WTC11 (cell line): Measurements from ENCODE around the gene CCDC134. TPM values are rescaled to one million over a fixed set of nuclear protein-coding genes. Genes with fewer than 3 reads are reported as not detected.

ENCODE experiments used
- CREB1 ChIP-seq: sonication (generic); formaldehyde crosslinking; IDR thresholded peaks from 2 replicates; pipeline ENCODE4 v1.8.0; 2023; ENCODE audit warnings: mild to moderate bottlenecking, missing genetic modification reagents
- EMX1 ChIP-seq: fragments of 250-450 bp; sonication (Bioruptor Pico); IDR thresholded peaks from 2 replicates; pipeline ENCODE4 v1.8.0; 2021; ENCODE audit warnings: mild to moderate bottlenecking
- FOXJ3 ChIP-seq: sonication (generic); formaldehyde crosslinking; IDR thresholded peaks from 2 replicates; pipeline ENCODE4 v1.9.0; 2021; ENCODE audit warnings: missing genetic modification reagents, mild to moderate bottlenecking, borderline replicate concordance
- FOXP1 ChIP-seq: sonication (generic); formaldehyde crosslinking; IDR thresholded peaks from 2 replicates; pipeline ENCODE4 v1.8.0; 2022; ENCODE audit warnings: missing genetic modification reagents, mild to moderate bottlenecking, moderate library complexity, borderline replicate concordance
- GABPB1 ChIP-seq: sonication (generic); formaldehyde crosslinking; IDR thresholded peaks from 2 replicates; pipeline ENCODE4 v1.8.1; 2023; ENCODE audit warnings: mild to moderate bottlenecking, missing genetic modification reagents
- GRHL2 ChIP-seq: fragments of 250-450 bp; sonication (Bioruptor Pico); IDR thresholded peaks from 2 replicates; pipeline ENCODE4 v1.8.0; 2022; ENCODE audit warnings: mild to moderate bottlenecking, moderate library complexity; ENCODE audit not compliant: insufficient replicate concordance, severe bottlenecking
- MLX ChIP-seq: sonication (generic); formaldehyde crosslinking; IDR thresholded peaks from 2 replicates; pipeline ENCODE4 v1.8.1; 2023; ENCODE audit warnings: mild to moderate bottlenecking, missing genetic modification reagents, moderate library complexity
- MXD4 ChIP-seq: fragments of 250-450 bp; sonication (Bioruptor Pico); IDR thresholded peaks from 2 replicates; pipeline ENCODE4 v1.8.0; 2021; ENCODE audit warnings: mild to moderate bottlenecking, moderate library complexity, borderline replicate concordance
- NR2C2 ChIP-seq: sonication (generic); formaldehyde crosslinking; IDR thresholded peaks from 2 replicates; pipeline ENCODE4 v1.8.0; 2022; ENCODE audit warnings: mild to moderate bottlenecking, missing genetic modification reagents
- SMAD3 ChIP-seq: sonication (generic); formaldehyde crosslinking; IDR thresholded peaks from 2 replicates; pipeline ENCODE4 v1.8.0; 2022; ENCODE audit warnings: missing genetic modification reagents, mild to moderate bottlenecking, borderline replicate concordance
- SMAD4 ChIP-seq: sonication (generic); formaldehyde crosslinking; IDR thresholded peaks from 2 replicates; pipeline ENCODE4 v1.8.0; 2022; ENCODE audit warnings: mild to moderate bottlenecking, missing genetic modification reagents
- SOX15 ChIP-seq: fragments of 250-450 bp; sonication (Bioruptor Pico); IDR thresholded peaks from 2 replicates; pipeline ENCODE4 v1.9.0; 2021; ENCODE audit warnings: mild to moderate bottlenecking
- SP1 ChIP-seq: sonication (generic); formaldehyde crosslinking; conservative IDR thresholded peaks from 2 replicates; pipeline ENCODE4 v1.8.1; 2022; ENCODE audit warnings: missing genetic modification reagents
- ZNF219 ChIP-seq: sonication (generic); formaldehyde crosslinking; IDR thresholded peaks from 2 replicates; pipeline ENCODE4 v1.8.0; 2023; ENCODE audit warnings: missing genetic modification reagents, mild to moderate bottlenecking, borderline replicate concordance
- ZNF232 ChIP-seq: sonication (generic); formaldehyde crosslinking; IDR thresholded peaks from 2 replicates; pipeline ENCODE4 v1.8.0; 2022; ENCODE audit warnings: mild to moderate bottlenecking, missing genetic modification reagents
- ZNF423 ChIP-seq: fragments of 250-450 bp; sonication (Bioruptor Pico); IDR thresholded peaks from 2 replicates; pipeline ENCODE4 v2.1.2; 2022; ENCODE audit warnings: mild to moderate bottlenecking, moderate library complexity
- total RNA-seq: library from RNA; stranded (reverse); gene quantifications from 3 replicates; pipeline ENCODE4 v1.2.3, GENCODE V29; 2021
- TF ChIP-seq, protein P1 (sequence below): sonication (generic); formaldehyde crosslinking; IDR thresholded peaks from 2 replicates; pipeline ENCODE4 v1.8.1; 2022; ENCODE audit warnings: mild to moderate bottlenecking, missing genetic modification reagents, moderate library complexity, borderline replicate concordance
- TF ChIP-seq, protein P2 (sequence below): sonication (generic); formaldehyde crosslinking; IDR thresholded peaks from 2 replicates; pipeline ENCODE4 v1.8.0; 2022; ENCODE audit warnings: missing genetic modification reagents
- TF ChIP-seq, protein P3 (sequence below): sonication (generic); formaldehyde crosslinking; IDR thresholded peaks from 2 replicates; pipeline ENCODE4 v1.8.0; 2023; ENCODE audit warnings: missing genetic modification reagents, mild to moderate bottlenecking, borderline replicate concordance

Gene CCDC134
- total RNA-seq, 1 experiment from 2014 or later = 19.0 TPM

DNA sequence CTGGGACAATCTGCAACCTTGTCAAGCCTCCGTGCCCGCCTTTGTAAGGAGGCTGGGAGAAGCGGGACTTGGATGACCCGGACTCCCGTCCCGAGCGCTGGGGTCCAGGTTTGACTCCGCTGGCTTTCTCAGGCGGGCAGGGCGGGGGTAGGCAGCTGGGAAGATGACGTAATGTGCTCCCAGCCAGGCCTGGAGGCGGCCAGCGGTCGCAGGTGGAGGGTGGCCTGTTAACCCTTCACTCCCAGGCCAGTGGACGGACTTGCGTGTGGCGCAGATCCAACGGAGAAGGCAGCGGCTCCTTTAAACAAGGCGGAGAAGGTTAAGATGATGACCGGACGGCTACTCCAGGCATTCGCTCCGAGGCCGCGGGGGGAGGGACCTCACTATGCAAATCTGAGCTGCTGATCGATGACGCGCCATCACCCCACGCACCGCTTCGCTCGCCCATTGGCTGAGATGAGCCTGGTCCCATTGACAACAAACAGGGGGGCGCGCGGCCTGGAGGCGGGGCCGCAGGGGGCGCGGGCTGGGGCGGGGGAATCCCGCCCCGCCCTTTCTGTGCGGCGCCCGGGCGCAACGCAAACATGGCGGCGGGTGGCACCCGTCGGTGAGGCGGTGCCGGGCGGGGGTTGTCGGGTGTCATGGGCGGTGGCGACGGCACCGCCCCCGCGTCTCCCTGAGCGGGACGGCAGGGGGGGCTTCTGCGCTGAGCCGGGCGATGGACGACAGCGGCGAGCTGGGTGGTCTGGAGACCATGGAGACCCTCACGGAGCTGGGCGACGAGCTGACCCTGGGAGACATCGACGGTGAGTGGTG lies 32.3 kb downstream of the CCDC134 start, which contains the start of gene SREBF2 (continued):
- no peak for TF ChIP-seq SOX15 (CRISPR knock-in tag)
- TF ChIP-seq SP1 = peak; percentile 95
- no peak for TF ChIP-seq SMAD3 (CRISPR knock-in tag)
- no peak for TF ChIP-seq FOXJ3 (CRISPR knock-in tag)
- TF ChIP-seq GRHL2 (CRISPR knock-in tag) = no peak
- no peak for TF ChIP-seq SMAD4 (CRISPR knock-in tag)
- TF ChIP-seq ZNF219 = no peak
- no peak for TF ChIP-seq NR2C2
- TF ChIP-seq MLX (CRISPR knock-in tag) = no peak
- TF ChIP-seq, protein P1, sequence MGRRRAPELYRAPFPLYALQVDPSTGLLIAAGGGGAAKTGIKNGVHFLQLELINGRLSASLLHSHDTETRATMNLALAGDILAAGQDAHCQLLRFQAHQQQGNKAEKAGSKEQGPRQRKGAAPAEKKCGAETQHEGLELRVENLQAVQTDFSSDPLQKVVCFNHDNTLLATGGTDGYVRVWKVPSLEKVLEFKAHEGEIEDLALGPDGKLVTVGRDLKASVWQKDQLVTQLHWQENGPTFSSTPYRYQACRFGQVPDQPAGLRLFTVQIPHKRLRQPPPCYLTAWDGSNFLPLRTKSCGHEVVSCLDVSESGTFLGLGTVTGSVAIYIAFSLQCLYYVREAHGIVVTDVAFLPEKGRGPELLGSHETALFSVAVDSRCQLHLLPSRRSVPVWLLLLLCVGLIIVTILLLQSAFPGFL (CRISPR knock-in tag) = no peak
- TF ChIP-seq, protein P2, sequence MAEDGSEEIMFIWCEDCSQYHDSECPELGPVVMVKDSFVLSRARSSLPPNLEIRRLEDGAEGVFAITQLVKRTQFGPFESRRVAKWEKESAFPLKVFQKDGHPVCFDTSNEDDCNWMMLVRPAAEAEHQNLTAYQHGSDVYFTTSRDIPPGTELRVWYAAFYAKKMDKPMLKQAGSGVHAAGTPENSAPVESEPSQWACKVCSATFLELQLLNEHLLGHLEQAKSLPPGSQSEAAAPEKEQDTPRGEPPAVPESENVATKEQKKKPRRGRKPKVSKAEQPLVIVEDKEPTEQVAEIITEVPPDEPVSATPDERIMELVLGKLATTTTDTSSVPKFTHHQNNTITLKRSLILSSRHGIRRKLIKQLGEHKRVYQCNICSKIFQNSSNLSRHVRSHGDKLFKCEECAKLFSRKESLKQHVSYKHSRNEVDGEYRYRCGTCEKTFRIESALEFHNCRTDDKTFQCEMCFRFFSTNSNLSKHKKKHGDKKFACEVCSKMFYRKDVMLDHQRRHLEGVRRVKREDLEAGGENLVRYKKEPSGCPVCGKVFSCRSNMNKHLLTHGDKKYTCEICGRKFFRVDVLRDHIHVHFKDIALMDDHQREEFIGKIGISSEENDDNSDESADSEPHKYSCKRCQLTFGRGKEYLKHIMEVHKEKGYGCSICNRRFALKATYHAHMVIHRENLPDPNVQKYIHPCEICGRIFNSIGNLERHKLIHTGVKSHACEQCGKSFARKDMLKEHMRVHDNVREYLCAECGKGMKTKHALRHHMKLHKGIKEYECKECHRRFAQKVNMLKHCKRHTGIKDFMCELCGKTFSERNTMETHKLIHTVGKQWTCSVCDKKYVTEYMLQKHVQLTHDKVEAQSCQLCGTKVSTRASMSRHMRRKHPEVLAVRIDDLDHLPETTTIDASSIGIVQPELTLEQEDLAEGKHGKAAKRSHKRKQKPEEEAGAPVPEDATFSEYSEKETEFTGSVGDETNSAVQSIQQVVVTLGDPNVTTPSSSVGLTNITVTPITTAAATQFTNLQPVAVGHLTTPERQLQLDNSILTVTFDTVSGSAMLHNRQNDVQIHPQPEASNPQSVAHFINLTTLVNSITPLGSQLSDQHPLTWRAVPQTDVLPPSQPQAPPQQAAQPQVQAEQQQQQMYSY (CRISPR knock-in tag) = peak; percentile 88
- no peak for TF ChIP-seq CREB1 (CRISPR knock-in tag)
- no peak for TF ChIP-seq EMX1 (CRISPR knock-in tag)
- TF ChIP-seq, protein P3, sequence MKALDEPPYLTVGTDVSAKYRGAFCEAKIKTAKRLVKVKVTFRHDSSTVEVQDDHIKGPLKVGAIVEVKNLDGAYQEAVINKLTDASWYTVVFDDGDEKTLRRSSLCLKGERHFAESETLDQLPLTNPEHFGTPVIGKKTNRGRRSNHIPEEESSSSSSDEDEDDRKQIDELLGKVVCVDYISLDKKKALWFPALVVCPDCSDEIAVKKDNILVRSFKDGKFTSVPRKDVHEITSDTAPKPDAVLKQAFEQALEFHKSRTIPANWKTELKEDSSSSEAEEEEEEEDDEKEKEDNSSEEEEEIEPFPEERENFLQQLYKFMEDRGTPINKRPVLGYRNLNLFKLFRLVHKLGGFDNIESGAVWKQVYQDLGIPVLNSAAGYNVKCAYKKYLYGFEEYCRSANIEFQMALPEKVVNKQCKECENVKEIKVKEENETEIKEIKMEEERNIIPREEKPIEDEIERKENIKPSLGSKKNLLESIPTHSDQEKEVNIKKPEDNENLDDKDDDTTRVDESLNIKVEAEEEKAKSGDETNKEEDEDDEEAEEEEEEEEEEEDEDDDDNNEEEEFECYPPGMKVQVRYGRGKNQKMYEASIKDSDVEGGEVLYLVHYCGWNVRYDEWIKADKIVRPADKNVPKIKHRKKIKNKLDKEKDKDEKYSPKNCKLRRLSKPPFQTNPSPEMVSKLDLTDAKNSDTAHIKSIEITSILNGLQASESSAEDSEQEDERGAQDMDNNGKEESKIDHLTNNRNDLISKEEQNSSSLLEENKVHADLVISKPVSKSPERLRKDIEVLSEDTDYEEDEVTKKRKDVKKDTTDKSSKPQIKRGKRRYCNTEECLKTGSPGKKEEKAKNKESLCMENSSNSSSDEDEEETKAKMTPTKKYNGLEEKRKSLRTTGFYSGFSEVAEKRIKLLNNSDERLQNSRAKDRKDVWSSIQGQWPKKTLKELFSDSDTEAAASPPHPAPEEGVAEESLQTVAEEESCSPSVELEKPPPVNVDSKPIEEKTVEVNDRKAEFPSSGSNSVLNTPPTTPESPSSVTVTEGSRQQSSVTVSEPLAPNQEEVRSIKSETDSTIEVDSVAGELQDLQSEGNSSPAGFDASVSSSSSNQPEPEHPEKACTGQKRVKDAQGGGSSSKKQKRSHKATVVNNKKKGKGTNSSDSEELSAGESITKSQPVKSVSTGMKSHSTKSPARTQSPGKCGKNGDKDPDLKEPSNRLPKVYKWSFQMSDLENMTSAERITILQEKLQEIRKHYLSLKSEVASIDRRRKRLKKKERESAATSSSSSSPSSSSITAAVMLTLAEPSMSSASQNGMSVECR = 0 out of 2 replicates have a peak, but pooled peaks have one; percentile 77
- 0 out of 2 replicates have a peak, but pooled peaks have one; percentile 6 for TF ChIP-seq ZNF232 (CRISPR knock-in tag)
- TF ChIP-seq ZNF423 (CRISPR knock-in tag) = no peak
- peak; percentile 71 for TF ChIP-seq FOXP1 (CRISPR knock-in tag)
- TF ChIP-seq GABPB1 (CRISPR knock-in tag) = peak; percentile 94
- TF ChIP-seq MXD4 (CRISPR knock-in tag) = no peak
- TF ChIP-seq, all 79 proteins: peak for 23
